ENCODE results near the gene THSD4. TPM values are rescaled to one million over a fixed set of nuclear protein-coding genes. Genes with fewer than 3 reads are reported as not detected.

THSD4 gene
- total RNA-seq, 1 donor from 2014 or later = 80.7 TPM

DNA sequence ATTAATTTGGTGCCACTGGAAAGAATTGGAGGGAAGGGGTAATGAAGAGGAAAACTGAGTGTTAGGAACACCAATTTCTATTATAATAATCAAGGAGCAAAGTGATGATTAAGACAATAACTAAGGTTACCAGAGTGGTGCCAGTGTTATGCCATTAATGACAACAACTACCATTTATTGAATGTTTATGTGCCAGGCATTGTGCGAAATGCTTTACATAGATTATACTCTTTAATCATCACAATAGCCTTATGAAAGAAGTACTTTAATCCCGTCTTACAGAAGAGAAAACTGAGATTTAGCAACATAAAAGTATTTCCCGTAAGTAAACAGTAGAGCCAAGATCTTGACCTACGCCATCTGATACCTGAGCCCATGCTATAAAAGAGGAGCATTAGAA, 507.8 kb downstream of the THSD4 start:
- DNase-seq (no peak), ATAC-seq (no peak)
- intact Hi-C loops (cut with micrococcal nuclease) = no loop called here

DNA sequence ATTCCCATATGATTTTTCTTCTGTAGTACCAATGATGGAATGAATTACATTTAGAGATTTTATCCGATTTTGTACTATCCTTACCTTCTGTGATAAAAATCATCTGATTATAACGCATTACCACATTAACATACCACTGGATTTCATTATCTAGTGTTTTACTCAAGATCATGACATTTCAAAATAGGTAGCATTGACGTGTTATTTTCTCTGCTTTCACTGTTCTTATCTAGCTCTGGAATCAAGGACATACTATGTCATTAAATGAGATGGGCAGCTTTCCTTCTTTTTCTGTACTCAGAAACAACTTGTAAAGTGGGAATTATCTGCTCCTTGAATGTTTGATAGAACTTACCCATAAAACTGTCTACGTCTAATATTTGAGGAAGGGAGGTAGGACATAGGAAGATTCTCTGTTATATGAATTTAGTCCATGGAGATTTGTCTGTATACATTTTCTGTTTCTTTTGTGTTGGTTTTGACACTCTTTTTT, 511.4 kb downstream of the THSD4 start:
- ATAC-seq (no peak), DNase-seq (no peak)
- intact Hi-C loops (cut with micrococcal nuclease) = no loop called here

DNA sequence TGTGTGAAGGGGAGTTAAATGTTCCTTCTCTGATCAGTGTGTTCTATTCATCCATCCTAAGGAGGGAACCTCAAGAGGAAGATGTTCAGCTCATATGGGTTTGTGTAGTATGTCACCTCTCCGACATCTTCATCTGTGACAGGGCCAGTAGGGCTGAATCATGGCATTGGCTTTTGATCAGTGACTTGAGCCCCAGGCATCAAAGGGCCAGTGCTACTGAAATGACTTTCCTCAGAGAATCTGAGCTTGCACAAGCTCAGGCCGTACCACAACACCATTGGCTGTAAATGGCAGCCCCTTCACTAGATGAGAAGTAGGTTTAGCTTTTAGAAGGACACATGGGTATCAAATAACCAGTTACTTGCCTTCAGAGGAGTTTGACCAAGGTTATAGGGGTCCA, 511.9 kb downstream of the THSD4 start:
- intact Hi-C loops (cut with micrococcal nuclease) = no loop called here
- no peak for DNase-seq
- no peak for ATAC-seq

DNA sequence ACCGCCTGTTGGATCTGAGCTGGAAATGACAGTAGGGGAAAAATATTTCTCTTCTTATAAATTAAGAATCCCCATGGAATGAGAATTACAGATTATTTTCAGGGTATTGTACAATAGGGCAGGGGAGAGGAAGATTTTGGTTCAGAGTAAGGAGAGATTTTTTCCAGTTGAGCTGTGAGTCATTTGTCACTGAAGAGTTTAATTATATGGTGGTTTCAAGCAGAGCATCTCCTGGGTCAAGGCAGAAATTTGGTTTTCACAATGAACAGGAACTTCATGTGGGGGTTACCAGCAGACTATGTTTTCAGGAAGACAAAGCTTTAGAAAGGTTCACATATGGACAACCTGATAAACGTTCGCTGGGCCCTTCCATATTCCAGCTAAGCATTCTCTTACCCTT, 512.3 kb downstream of the THSD4 start:
- DNase-seq (no peak), ATAC-seq (no peak)
- intact Hi-C loops (cut with micrococcal nuclease) = no loop called here

DNA sequence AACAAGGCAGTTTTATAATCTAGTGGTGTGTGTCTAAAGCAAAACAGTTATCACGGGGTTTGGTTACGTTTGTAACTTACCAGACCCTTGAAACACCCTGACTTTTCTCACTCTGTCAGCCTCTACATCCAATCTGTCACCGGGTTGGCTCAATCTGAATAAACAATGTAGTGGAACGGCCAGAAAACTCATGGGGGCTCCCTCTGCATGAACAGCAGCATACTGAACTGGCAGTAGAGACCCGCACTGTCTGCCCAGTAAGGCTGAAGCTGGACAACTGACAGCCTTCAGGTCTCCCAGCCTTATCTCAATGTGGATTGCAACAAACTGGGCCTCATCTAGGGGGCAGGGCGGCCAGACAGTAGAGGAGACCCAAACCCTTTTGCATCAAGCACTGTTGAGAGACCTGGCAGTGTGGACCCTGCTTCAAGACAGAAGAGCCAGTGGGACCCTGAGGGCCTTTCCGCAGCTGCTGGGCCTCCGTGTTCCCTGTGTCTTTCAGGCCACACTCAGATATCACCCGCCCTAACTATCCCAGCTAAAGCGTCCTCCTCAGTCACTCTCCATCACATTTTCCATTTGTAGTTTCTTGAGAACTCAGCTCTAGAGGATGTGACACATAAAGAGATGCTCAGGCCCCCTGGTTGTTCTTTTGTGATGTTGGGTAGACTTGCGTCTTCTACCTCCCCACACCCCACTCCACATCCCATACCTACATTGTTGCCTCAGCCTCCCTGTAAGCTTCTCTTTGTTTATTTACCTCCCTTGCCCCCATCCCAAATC, 513.9 kb downstream of the THSD4 start:
- intact Hi-C loops (cut with micrococcal nuclease) = no loop called here
- DNase-seq (no peak), ATAC-seq (peak; percentile 11)

DNA sequence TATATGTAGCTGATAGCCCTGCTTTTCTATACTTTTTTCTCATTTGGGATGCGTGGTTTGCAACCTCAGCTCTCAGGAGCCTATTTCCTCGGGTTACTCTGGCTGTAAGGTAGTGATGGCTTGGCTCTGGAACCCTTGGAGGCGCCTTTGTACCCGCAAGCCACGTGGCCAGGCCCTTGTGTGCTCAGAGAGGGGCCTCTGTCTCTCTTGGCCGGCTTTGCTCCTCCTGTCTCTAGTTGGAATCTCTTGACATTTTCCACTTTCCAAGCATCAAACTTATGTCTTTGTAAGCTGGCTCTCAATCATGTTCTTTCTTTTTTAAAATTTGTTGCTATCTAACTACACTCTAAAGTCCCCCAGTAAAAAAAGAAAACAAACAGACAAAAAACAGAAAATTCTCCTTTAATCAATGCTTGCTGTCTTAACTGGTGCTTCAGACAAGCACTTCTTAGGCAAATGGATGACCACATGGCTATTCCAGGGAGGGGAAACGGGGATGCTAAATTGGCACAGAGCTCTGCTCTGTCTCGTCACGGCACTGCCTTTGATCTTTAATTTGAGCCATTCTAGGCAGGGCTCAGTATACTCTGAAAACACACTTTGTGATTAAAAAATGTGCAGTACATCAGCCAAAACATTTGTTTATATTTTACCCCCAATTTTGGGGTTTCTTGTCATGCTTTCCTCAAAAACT, 514.7 kb downstream of the THSD4 start:
- DNase-seq = no peak
- ATAC-seq = peak; percentile 45
- intact Hi-C loops (cut with micrococcal nuclease) = no loop called here

DNA sequence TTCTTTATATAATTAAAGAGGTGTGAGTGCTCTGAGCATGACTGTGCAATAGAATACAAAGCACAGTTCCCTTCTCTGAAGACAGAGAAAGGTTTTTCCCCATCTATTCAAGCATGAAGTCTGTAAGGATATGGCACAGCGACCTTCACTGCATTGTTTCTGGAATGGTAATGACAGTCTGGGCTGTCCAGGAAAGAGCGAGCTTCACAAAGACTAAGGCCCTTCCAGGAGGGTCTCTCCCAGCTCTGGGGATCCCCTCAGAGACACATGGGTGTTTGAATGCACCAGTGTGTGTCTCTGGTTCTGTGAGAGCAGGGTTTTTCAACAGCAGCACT, 515.2 kb downstream of the THSD4 start:
- ATAC-seq (no peak), DNase-seq (no peak)
- intact Hi-C loops (cut with micrococcal nuclease) = no loop called here

DNA sequence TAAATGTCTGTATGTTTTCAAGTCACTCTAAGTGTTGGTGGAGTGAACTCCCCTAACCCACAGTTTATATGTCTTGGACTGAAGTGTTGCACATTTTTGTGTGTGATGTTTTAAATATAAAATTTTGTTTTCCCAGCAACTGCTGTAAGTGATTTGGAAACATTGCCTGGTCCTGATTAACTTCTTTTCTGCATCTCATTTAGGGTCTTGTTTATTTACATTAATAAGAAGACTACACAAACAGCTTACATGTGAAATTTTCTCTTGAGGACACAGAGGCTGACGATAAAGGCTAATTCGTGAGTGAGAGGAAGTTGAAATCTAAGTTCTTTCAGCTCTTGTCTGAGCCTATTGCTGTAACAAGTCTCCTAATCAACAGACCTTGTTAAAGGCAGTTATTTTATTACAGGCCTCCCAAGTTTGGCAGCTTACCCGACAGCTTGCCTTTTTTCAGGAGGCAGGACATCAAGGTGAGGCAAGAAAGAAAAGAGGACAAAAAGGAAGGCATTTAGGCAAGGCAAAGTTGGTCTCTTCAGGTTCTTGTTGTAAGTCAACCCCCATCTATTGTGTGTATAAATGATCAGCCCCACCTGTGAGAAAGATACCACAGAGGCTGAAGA, 517.4 kb downstream of the THSD4 start:
- intact Hi-C loops (cut with micrococcal nuclease) = no loop called here
- peak; percentile 19 for ATAC-seq
- no peak for DNase-seq

DNA sequence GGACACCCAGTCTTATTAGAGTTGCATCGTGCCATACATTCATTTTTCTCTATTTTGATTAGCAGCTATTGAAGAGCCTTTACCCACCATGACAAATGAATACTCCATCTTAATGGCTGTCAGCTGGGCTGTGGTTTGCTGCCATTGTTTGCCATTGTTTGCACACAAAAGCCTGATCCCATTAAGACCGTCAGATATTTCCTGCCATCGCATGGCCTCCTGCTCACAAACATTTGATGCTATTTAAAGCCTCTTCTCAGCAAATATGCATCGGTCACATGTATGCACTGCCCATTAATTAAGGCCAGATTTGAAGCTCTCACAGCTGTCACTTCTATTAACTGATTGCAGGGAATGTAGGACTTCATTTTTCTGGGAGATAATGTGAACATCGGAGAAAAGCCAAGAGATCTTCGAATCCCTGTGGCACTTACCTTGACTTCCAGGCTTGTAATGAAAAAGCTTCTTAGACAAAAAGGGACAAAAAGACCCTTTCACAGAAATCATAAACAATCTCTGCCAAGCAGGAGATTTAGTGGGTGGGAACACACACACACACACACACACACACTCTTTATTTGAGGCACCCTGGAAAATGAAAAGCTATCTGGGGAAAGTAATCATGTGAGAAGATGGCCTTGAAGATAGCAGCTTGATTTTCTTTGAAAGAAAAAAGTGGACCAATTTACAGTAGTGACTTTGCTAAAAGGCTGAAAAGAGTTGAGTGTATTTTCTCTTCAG, 519.7 kb downstream of the THSD4 start:
- intact Hi-C loops (cut with micrococcal nuclease) = no loop called here
- peak; percentile 45 for ATAC-seq

DNA sequence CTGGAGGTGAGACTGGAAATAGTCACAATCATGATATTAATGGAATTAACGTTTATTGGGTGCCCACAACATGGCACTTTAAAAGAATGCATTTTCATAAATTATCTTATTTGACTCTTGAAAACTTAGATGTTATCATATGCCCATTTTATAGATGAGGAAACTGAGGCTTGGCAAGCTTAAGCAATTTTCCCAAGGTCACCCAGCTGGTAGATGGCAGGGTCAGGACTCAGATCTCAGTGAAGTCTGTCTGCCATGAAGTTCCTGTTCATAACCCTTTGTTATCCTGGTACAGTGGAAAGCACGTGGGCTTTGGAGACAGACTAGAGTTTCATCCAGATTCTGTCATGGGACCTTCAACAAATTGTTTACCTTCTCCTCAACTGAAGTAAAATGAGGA, 520.5 kb downstream of the THSD4 start:
- ATAC-seq = no peak
- DNase-seq = no peak
- intact Hi-C loops (cut with micrococcal nuclease) = no loop called here

More for the DNA sequence above, 519.7 kb downstream of the THSD4 start:
- DNase-seq = no peak

DNA sequence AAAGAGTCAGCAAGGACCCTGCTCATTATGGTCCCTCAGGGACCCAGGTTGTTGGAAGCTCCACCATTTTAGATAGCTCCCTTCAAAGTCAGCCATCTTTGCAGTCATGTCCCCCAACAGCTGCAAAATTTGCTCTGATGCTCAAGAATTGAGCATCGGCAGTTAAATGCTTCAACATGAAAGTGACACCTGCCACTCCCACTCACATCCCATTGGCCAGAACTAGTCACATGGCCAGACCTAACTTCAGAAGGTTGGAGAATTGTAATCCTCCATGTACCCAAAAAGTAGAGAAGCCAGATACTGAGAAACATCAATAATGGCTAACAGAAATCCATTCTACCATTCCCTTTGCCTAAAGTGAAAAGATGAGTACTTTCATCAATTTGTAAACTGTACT, 523.6 kb downstream of the THSD4 start:
- ATAC-seq (no peak), DNase-seq (no peak)
- intact Hi-C loops (cut with micrococcal nuclease) = no loop called here

DNA sequence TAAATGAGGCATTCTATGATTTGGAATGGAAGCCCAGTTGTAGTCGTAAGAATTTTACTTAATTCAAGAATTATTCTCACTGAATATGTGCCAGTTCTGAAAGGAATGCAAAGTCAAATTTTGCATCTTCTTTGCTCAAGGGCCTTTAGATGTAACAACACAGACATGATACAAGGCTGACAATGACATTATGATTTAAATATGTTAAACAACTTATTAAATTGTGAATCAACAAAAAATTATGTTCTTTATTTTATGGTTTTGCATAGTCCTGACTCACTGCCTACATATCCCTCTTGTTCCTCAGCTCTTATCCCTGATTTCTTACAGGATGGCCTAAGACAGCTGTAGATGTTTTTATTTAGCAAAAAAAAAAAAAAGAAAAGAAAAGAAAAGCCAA, 524.2 kb downstream of the THSD4 start:
- ATAC-seq = no peak
- no peak for DNase-seq
- intact Hi-C loops (cut with micrococcal nuclease) = no loop called here

DNA sequence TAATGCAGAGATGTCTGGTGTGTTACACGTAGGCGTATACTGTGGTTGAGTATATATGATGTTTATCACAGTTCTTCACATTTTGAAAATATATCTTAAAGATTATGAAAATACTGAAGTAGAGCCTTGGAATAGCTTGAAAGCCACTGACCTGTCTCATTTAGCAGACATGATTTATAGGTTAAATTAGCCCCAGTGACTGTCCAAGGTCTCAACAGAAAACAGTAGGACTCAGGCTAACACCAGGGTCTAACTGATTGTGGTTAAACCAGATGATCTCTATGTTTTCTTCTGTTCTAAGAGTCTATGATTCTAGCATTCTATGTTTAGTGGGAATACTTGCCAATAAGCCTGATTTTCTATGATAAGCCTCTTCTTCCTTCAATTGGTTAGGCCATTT, 528.6 kb downstream of the THSD4 start:
- intact Hi-C loops (cut with micrococcal nuclease) = no loop called here
- ATAC-seq (no peak), DNase-seq (no peak)

DNA sequence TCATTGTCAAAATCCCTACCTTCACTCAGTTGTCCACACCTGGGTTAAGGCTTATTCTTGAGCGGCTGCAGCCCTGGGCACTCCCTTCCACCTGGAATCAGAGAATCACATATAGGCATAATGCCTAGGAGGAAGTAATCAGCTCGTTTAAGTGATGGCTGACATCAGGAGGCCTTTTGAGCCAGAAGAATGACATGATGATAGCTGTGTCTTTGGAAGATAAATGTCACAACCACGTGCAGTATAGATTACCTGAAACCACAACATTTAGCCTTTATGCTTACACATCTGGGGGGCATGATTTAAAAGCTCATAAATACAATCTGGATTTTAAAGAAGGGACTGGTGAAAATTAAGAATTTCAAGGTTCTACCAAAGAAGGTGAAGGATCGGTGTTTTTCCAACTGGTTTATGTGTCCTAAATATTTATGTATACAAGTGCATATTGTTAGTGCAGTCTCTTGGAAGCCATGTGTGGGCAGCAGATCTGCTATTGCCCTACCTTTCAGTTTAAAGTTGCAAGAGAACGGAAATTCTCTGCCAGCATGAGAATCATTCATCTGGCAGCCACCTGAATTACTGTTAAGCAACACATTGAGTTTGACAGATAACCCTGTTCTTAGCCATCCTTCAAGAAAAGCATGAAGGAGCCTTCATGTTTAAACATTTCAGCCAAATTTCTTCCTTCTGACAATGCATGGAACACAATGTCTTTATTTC, 531.7 kb downstream of the THSD4 start:
- no peak for ATAC-seq
- intact Hi-C loops (cut with micrococcal nuclease) = no loop called here
- no peak for DNase-seq

DNA sequence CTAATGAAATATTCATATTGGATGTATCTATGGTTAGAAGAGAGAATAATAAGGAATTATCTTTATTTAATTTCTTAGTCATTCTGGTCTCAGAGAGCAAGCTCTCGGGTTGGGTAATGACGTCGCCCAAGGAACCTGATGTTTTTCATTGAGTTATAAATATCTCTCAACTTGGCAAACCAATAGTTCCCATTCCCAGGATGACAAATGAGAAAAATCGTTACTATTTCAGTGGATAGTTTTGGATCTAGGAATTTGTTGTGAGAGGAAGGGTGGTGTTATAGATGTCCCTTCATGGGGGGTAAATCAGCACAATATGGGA, 532.2 kb downstream of the THSD4 start:
- intact Hi-C loops (cut with micrococcal nuclease) = no loop called here
- DNase-seq = no peak
- ATAC-seq = peak; percentile 9

DNA sequence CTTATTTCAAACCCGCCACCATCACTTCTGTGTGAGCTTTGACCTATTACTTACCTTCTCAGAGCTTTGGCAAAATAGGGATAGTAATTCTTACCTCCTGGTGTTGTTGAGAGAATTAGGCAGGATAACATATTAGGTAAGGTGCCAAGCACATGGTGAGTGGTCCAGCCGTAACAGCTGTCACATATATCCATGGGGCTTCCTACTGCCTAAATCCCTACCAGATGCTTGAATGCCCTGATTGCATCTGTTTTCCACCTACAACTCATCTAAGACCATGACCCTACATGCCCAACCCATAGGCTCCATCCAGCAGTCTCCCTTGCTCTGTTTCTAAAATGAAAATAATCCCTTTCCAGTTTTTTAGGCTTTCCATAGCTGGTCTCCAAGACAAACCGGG, 532.8 kb downstream of the THSD4 start:
- intact Hi-C loops (cut with micrococcal nuclease) = no loop called here
- ATAC-seq (no peak), DNase-seq (no peak)

DNA sequence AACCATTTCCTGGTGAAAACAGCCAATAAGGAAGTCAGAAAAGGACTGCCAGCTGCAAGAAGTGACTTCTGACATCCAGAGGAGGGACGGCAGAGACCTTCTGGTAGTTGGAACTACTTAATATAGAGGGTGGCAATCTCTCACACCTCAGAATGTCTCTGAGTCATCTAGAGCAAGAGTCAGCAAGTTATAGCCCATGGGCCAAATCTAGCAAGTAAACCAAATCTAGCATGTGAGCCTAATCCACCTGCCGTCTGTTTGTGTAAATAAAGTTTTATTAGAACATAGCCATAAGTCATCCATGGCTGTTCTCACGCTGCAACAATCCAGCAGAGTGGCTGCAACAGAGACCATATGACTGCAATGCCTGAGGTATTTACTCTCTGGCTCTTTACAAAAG, 534.6 kb downstream of the THSD4 start:
- intact Hi-C loops (cut with micrococcal nuclease) = loop anchor here (5.0 kb wide), 1 partner anchor 203 kb away; no protein-coding TSS in a partner anchor
- ATAC-seq = no peak
- no peak for DNase-seq

DNA sequence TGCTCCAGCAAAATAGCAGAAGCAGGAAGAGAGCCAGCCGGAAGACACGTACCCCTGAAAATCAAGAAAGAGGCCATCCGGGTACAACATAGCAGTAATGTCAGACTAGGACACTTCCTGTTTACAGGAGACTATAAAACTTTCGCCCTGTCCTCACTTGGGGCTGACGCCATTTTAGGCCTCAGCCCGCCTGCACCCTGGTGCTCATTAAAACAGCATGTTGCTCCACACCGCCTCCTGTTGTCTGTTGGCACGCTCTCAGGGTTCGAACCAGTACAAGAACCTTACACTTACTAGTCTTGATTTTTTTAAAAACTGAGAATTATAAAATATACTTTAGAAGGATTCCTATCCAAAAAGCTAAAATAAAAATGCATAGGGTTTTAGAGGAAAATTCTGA, 535.3 kb downstream of the THSD4 start:
- intact Hi-C loops (cut with micrococcal nuclease) = loop anchor here (5.0 kb wide), 1 partner anchor 203 kb away; no protein-coding TSS in a partner anchor
- ATAC-seq (no peak), DNase-seq (no peak)

DNA sequence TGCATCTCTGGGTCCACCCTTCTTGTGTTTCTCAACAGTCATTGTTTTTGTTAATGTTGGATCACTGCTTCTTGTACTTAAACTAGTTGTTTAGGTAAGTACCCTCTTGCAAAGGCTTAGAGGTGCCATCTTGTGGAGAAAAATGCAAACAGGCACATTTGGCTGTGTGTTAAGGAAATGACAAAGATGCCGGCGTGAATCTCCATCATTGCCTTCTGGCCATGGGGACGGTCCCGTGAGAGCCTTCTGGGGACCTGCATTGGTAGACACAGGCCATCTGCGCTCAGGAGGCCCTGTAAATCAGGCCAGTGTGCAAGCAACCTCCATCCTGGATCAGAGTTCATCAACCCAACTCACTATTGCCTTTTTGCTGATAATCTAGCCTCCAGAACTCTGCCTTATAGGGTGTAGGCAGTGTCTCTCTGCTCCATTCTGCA, 536.5 kb downstream of the THSD4 start:
- peak; percentile 45 for ATAC-seq
- no peak for DNase-seq
- intact Hi-C loops (cut with micrococcal nuclease) = loop anchor here (5.0 kb wide), 1 partner anchor 204 kb away; no protein-coding TSS in a partner anchor

Measured in left ventricle myocardium superior (tissue), 1 donor.